Osteocyte (in vitro differentiated cells): Measurements from ENCODE around the gene EVX1. TPM values are rescaled to one million over a fixed set of nuclear protein-coding genes. Genes with fewer than 3 reads are reported as not detected.

Experiments
- DNase-seq: peaks from one replicate; pipeline ENCODE4 v3.0.0; 2021; ENCODE audit warnings: mixed read lengths; ENCODE audit not compliant: unreplicated experiment; ENCODE audit errors: extremely low spot score
- H3K27ac Mint-ChIP-seq: one replicate; pipeline ENCODE4 v1.8.0; 2021; ENCODE audit warnings: mild to moderate bottlenecking, mixed read lengths; ENCODE audit not compliant: unreplicated experiment
- H3K27me3 Mint-ChIP-seq: one replicate; pipeline ENCODE4 v1.8.0; 2021; ENCODE audit warnings: mixed read lengths; ENCODE audit not compliant: unreplicated experiment
- H3K36me3 Mint-ChIP-seq: one replicate; pipeline ENCODE4 v1.8.0; 2021; ENCODE audit warnings: mixed read lengths; ENCODE audit not compliant: unreplicated experiment
- H3K4me1 Mint-ChIP-seq: one replicate; pipeline ENCODE4 v1.8.0; 2021; ENCODE audit warnings: mixed read lengths; ENCODE audit not compliant: unreplicated experiment
- H3K4me3 Mint-ChIP-seq: one replicate; pipeline ENCODE4 v1.8.0; 2021; ENCODE audit warnings: mild to moderate bottlenecking, moderate library complexity, mixed read lengths; ENCODE audit not compliant: unreplicated experiment
- H3K9me3 Mint-ChIP-seq: one replicate; pipeline ENCODE4 v1.8.0; 2021; ENCODE audit warnings: mixed read lengths; ENCODE audit not compliant: unreplicated experiment
- CTCF ChIP-seq: fragments of 200-600 bp; sonication (generic); IDR thresholded peaks from 2 replicates; pipeline ENCODE4 v1.5.0; 2021; ENCODE audit warnings: antibody characterized with exemption, mild to moderate bottlenecking, moderate library complexity
- total RNA-seq: library from RNA; stranded (reverse); gene quantifications from 2 replicates; pipeline ENCODE4 v1.2.1, GENCODE V29; 2021

Gene EVX1
- total RNA-seq, 1 donor from 2014 or later, result not detected

GRCh38 chr7:27211764-27212204 is 30.8 kb upstream of the EVX1 start:
- no peak overlapping the region for H3K27ac Mint-ChIP-seq
- no peak for DNase-seq
- no peak overlapping the region for H3K4me3 Mint-ChIP-seq
- no peak for TF ChIP-seq CTCF
- no peaks in the 10 kb centered on the region for H3K36me3 Mint-ChIP-seq
- H3K27me3 Mint-ChIP-seq, result peaks cover 89% of the 10 kb centered on the region
- H3K4me1 Mint-ChIP-seq, result peaks cover 2% of the 10 kb centered on the region
- no peaks in the 10 kb centered on the region for H3K9me3 Mint-ChIP-seq

DNA sequence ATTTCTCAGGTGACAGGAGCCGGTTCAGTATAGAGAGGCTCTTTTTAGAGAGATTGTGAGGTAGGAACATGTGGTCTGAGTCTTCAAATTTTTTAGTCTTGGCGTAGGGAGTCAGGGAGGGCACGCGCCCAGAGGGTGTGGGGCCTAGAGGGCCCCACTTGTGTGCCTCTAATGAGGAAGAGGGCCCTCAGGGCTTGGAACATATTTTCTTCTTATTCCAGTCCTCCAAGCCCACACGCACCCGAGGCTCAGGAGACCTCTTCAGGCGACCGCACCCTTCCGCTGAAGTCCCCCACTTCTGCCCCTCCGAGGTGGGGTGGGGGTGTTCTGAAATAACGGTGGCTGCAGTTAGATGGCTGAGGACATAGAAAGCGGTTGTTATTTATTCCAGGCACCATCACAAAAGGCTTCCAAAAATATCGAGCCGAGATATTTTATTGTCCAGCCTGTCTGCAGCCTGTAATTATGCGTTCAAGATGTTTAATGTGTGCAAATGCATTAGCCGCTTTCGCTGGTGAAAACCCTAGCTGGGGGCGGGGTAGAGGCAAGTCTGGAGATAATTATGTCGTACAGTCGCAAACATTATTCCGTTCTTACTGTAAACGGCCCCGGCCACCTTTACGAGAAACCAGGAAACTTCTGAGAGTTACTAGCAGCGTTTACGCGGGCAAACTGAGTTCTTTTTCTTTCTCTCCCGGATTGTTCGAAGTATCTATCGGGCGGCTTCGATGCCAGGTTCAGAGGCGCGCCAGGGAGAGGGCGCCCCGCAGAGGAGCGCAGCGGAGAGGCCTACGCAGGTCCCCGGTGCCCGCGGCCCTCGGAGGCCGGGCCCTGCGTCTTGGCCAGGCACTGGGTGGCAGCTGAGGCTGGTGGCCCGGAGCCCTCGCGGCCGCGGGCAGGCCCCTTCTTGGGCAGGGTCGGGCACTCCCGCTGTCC is 29.8 kb upstream of the EVX1 start:
- Mint-ChIP-seq H3K27me3 (peaks cover 89% of the 10 kb centered on the region), H3K36me3 (no peaks in the 10 kb centered on the region)

DNA sequence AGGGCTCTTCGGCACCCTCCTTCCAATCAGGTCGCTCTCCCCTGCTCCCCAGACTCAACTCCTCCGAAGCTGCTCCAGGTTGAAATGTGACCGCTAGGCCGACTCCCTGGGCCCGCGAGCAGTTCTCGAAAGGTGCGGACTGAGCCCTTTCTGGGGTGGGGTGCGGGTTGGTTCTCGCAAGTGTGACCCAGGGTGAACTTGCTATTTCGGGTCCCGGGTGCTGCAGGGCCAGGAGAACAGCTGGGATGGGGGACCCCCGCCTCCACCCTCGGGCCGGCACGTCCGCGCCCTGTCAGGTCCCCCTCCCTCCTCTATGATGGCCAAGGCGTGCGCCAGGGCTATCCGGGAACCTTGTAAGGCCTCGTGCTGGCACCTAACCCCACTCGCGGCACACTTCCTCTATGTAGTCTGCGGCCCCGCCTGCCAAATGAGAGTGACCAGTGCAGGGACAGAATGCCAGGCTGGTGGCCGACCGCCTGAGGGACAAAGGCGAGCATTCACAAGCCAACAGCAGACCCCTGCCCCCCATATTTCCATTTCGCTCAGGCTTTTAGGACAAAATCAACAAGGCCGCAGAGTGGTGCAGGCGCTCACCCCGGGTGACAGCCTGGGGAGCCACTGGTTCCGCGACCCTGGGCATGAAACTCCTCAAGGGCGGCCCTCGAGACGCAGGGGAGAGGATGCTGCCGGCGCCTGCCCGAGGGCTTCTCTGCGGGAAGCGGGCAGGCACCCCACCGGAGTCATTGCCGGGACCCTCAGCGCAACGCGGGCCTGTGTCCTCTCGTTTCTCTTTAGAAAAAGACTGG is 29.0 kb upstream of the EVX1 start:
- Mint-ChIP-seq H3K4me1 (peaks cover 2% of the 10 kb centered on the region), H3K4me3 (no peak overlapping the region), H3K9me3 (no peaks in the 10 kb centered on the region), H3K27me3 (peaks cover 83% of the 10 kb centered on the region), H3K27ac (no peak overlapping the region), H3K36me3 (no peaks in the 10 kb centered on the region)
- TF ChIP-seq CTCF, result no peak
- DNase-seq, result no peak

More for the DNA sequence above, 29.8 kb upstream of the EVX1 start:
- no peak for DNase-seq
- Mint-ChIP-seq H3K27ac (no peak overlapping the region), H3K4me1 (peaks cover 2% of the 10 kb centered on the region), H3K9me3 (no peaks in the 10 kb centered on the region), H3K4me3 (no peak overlapping the region)
- no peak for TF ChIP-seq CTCF

DNA sequence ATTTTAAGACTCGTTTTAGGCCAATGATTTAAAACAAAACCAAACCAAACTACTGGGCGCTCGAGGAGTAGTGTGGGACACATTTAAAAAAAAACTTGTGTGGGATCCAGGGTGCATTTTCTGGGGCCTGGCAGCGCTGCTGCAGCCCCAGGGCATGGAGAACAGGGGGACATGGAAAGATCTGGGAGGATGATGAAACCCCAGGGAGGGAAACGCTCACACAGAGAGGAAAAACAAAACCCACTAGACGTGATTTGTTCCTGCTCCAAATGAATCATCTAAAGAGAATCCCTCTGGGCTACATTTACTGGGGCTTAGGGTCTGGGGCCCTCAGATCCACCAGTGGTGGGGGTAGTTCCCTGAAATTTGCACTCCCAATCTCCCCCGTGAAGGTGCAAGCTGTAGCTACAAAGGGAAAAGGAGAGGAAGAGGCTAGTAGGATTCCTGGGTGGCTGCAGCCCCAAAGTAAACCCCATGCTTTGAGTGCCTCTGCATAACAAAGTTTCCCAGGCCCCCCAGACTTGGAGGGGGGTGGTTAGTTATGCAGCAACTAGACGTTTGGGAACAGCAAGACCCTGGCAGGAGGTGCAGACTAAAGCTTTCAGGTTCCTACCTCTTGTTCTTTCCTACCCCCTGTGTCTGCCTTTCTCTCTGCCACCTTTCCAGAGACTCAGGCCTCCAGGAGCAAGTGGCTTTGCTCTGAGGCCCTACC is 28.2 kb upstream of the EVX1 start:
- no peak overlapping the region for H3K4me3 Mint-ChIP-seq
- no peak overlapping the region for H3K27ac Mint-ChIP-seq
- TF ChIP-seq CTCF, result no peak
- H3K27me3 Mint-ChIP-seq, result peaks cover 75% of the 10 kb centered on the region
- no peaks in the 10 kb centered on the region for H3K9me3 Mint-ChIP-seq
- DNase-seq, result no peak
- peaks cover 2% of the 10 kb centered on the region for H3K4me1 Mint-ChIP-seq
- no peaks in the 10 kb centered on the region for H3K36me3 Mint-ChIP-seq
